Superior temporal gyrus (tissue), 1 donor: Measurements from ENCODE around the gene KCTD1.

ENCODE experiments used
- DNase-seq: peaks from one replicate; pipeline ENCODE4 v3.0.0-alpha.2; 2016; ENCODE audit errors: extremely low spot score

Gene KCTD1

DNA sequence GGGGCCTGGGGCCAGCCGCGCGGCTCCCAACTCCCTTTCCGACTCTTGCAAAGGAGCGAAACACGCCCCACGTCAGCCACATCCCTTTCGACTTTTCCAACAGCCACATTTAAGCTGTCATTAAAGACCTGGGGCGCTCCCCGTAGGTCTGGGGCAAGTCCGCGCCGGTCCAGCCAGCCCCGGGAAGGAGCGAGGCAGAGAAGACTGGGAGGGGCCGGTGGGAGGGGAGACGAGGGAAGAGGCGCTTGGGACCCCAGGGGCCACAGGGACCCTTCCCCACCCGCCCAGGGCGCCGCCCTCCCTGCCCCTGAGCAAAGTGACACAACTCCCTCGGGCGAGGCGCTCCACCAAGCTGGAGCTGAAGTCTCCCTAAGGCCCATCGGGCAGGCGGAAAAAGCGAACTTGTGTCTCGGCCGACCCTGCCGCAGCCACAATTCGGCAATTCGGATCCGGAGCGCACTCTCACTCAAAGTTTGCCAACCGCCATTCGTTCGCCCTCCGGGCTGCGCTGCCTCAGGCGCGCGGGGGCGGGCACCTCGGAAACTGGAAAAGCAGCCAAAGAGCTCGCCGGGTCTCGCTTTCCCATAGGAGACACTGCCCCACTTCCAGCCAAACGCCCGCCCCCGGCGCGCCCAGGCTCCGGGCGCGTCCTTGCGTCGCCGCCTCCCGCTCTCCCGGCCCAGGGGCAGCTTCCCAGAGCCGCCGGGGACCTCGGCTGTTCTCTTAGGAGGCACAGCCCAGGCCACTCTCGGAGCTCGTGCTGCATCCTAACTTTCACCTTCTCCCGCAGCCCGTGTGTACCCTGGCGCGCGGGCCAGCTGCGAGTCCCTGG, 1.1 kb upstream of the KCTD1 start:
- DNase-seq, result no peak

- DNase-seq, result peak; percentile 74
Observed at GRCh38 chr18:26547646-26548414, 523 bp downstream of the KCTD1 start.

- DNase-seq, result no peak
Observed at GRCh38 chr18:26546875-26547645, 1.3 kb downstream of the KCTD1 start.

DNA sequence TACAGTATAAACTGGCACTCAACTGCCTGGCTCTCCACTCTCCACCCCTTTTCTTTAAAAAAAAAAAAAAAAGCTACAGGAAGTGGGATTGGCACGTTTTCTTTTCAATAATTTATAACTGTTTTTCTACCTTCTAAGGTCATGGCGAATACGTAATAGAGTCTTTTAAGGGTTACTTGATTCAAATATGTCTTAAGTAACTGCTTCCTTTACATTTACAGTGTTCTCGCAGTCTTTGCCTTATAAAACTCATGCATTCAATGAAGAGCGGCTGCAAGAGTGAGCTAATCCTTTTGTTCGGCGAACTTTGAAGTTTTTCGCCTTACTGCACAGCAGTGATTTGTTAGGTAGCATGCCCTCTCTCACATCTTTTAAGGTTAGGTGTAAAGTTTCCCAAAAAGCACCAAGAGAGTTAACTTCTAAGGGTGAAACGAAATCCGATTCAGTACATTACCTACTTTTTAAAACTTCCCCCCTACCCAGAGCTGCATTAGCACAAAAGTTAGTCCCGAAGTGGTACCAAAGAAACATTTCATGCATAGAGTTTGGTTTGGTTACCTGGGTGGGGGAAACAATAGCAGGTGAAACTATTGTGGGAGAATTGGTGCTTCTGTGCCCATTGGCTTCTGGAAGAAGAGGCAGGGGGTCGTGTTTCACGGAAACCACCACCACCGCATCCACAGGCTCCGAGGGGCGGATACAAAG, 2.0 kb downstream of the KCTD1 start:
- no peak for DNase-seq

DNA sequence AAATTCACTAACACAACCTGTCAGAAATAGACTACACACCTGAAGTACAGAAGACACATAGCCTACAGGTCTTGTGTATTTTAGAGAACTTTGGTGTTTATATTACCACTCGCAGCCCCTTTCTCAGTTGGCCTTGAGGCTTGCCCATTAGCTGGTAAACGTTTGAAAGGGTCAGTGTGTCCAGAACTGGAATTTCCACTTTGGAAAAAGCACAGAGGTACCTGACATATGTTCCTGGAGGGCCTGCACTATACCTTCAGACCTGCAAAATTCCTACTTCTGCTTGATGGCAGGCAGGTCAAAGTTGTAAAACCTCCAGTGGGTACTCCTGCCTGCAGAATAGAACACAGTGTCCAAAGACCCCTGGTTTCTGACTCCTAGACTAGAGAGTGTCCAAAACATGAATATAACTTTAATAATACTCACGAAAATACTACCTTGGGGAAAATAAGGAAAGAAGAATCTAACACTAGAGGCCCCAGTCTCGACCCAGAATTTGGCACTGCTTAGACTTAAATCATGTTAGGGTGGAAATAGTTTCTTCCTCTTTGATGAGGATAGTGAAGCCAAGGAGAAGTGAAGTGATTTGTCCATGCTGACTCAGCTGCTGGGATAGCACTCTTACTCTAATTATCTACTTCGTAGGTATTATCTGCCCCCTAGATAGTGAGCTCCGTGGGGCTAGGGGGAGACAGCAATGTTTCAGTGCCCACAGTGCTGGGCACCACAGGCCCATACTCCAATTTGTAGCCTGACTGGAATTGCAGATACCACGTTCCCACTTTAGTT, 2.8 kb downstream of the KCTD1 start:
- DNase-seq, result no peak

DNA sequence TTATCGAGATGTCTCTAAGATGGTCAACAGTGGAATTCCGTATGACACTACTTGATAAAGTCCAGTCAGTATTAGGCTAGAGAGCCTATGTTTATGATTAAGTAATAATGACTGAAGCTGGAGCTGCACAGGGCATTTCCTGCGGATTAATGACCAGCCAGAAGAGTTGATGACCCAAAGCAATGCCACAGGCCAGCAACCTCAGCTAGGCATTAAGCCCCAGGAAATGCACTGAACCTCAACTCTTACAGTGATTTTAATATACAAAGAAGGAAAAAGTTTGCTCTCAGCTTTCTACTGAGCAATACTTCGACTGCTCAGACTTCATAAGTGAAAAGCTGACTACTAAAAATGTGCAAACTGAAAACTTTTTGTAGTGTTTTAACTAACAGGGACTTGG, 3.9 kb downstream of the KCTD1 start:
- DNase-seq, result no peak

GRCh38 chr18:26543373-26543772, 5.0 kb downstream of the KCTD1 start:
- DNase-seq, result no peak

- no peak for DNase-seq
Observed at GRCh38 chr18:26540043-26540628, 8.2 kb downstream of the KCTD1 start.

GRCh38 chr18:26538524-26538923, 9.8 kb downstream of the KCTD1 start:
- no peak for DNase-seq

GRCh38 chr18:26536664-26537063, 11.7 kb downstream of the KCTD1 start:
- DNase-seq, result no peak

DNA sequence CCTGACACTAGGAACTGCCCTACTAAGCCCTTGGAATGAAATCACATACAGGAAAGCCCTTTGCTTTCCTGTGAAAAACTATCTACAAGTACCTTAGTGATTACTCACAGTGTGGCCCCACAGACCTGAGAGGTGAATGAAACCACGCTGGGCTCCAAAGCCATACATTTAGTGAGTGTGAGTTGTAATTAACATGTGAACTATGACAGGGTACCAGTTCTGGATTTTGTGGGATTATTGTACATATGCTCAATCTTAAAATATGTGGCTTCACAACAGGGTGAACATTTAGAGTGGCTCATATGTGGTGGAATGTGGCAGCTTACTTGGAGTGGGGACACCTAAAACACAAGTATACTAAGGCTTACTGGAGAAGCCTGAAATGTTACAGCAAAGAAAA, 12.3 kb downstream of the KCTD1 start:
- DNase-seq, result no peak

GRCh38 chr18:26535630-26536029, 12.7 kb downstream of the KCTD1 start:
- DNase-seq, result no peak

- DNase-seq, result no peak
Observed at GRCh38 chr18:26532367-26533340, 15.7 kb downstream of the KCTD1 start.

- DNase-seq, result no peak
Observed at GRCh38 chr18:26531605-26532298, 16.6 kb downstream of the KCTD1 start.

DNA sequence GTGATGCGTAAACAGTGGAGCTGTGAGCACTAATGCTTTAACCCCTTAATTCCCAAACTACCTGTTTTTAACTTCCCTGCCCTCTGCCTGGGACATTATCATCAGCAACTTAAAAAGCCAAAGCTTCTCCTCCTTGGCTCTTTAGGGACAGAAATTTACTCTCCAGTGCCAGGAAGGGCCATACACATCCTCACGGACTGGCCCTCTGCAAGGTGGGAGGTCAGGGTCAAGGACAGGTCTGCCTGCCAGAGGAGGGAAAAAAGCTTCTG, 21.5 kb downstream of the KCTD1 start:
- DNase-seq, result no peak

DNA sequence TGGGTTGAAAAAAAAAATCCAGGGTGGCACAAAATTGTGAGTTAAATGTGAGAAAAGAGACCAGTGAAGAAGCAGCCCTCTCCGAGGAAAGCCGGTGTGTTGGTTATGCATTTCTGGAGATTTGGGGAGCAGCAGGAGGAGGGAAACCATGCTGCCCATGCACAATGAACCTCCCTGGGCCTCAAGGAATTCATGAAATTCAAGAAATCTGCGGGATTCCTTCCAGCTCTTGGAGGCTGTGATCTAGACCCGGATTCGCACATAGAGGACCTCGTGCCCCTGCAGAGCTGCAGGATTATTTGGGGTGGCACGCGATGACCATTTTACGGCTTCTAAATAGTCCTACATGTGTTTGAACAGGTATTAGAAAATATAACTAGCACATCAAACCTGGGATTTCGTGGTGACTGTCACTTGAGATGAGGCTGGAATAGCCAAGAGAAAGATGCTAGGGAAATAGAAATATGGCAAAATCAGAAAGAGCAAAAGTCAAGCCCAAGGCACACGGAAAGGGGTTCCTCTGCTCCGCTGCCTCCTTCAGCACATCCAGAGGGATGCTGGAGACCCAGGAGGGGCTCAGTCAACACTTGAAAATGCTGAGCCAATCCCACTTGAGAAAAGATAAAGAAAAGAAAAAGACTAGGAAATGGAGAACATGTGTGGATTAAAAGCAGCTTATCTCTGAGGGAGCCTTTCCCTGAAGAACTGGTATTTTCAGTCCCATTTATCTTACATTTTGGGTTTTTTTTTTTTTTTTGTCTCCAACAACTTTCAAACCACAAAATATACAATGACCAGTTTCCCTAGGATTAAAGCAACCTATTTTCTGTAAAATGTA, 22.0 kb downstream of the KCTD1 start:
- no peak for DNase-seq

DNA sequence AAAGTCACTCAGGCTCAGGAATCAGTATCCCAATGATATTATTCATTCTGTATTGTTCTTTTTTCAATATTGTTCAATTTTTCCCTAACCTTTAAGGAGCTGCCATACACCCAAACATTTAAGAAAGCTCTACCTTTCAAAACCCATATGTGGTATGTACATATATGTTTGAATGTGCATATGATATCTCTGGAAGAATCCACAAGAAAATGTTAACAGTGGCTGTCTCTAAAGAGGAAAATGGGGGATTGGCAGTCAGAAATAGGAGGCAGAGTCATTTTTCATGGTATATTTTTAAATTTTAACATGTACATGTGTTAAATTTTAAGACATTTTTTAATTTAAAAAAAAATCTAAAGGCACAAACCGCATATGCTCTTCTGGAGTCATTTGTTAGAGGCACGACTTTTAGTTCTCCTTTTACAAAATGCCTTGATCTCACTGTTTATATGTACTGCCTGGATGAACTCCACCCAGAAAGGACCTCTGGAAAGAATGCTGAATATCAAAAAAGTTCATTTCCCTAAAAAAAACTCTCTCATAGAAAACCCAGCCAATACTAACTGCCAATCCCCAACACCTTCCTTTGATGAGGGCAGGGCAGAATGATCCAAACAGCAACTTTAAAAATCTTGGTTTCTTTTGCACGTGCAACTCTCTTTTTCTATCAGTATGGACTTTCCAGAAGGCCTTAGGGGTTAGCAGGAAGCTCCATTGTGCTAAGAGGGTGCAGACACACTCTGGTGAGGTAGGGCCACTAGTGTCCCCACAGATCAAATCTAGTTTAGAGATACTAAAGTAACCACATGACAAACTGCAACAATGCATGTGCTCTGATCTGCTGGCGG, 23.6 kb downstream of the KCTD1 start:
- DNase-seq, result no peak
